Measurements from ENCODE around the gene PPP6R2. TPM values are rescaled to one million over a fixed set of nuclear protein-coding genes. Genes with fewer than 3 reads are reported as not detected.

The PPP6R2 gene
- total RNA-seq, 1 experiment from 2014 or later, result 42.6 TPM

- no peak overlapping the region for H3K18ac ChIP-seq (ENCODE audit: insufficient read length, low read depth, low read length)
- H3K79me1 ChIP-seq (ENCODE audit: insufficient read depth, low read depth, low read length, poor library complexity, severe bottlenecking), result no peaks in the 10 kb centered on the region
- no peak overlapping the region for H2BK20ac ChIP-seq (ENCODE audit: low read depth, low read length, poor library complexity, severe bottlenecking)
- no peak overlapping the region for H3K4me2 ChIP-seq (ENCODE audit: insufficient read depth, insufficient read length, low read length)
- H2BK120ac ChIP-seq (ENCODE audit: low read depth, low read length, poor library complexity, severe bottlenecking), result no peak overlapping the region
- no peak overlapping the region for H3K27ac ChIP-seq (ENCODE audit: insufficient read length, low read depth, low read length)
- H3K9me3 ChIP-seq (ENCODE audit: control insufficient read depth, low read depth, low read length), result no peaks in the 10 kb centered on the region
- no peak overlapping the region for H2AK5ac ChIP-seq (ENCODE audit: insufficient read length, low read length)
- no peaks in the 10 kb centered on the region for H3K9me3 Mint-ChIP-seq
- H4K91ac ChIP-seq (ENCODE audit: insufficient read length, low read depth, low read length), result no peak overlapping the region
- no peak for DNase-seq
- H3K27me3 Mint-ChIP-seq (ENCODE audit: low read depth), result peaks cover 4% of the 10 kb centered on the region
- no peaks in the 10 kb centered on the region; the same call in 1 of the 2 replicates for H3K4me1 ChIP-seq (ENCODE audit: insufficient read depth, low read length)
- H3K56ac ChIP-seq (ENCODE audit: insufficient read length, low read depth, low read length), result no peak overlapping the region
- no peaks in the 10 kb centered on the region; a peak in 1 of 7 replicates for H3K36me3 Mint-ChIP-seq (ENCODE audit: insufficient read depth in 1 of 3, low read depth in 3 of 3)
- peaks cover 18 to 21% of the 10 kb centered on the region in 2 experiments for H3K4me1 Mint-ChIP-seq
- H3K23me2 ChIP-seq (ENCODE audit: insufficient read length, low read depth, low read length, poor library complexity, severe bottlenecking), result peaks cover 5% of the 10 kb centered on the region
- no peaks in the 10 kb centered on the region for H4K20me1 ChIP-seq (ENCODE audit: control insufficient read depth, insufficient read depth, insufficient read length)
- no peak overlapping the region for H2AFZ ChIP-seq (ENCODE audit: low read length)
- H3K4me3 Mint-ChIP-seq, result peak overlapping the region in 1 of 2 experiments; percentile 44; a peak in 1 of 5 replicates
- H2BK12ac ChIP-seq (ENCODE audit: insufficient read length, low read depth, low read length), result no peak overlapping the region
- no peak overlapping the region for H4K5ac ChIP-seq (ENCODE audit: insufficient read length, low read depth, low read length)
- H4K8ac ChIP-seq (replicated peaks; ENCODE audit: insufficient read length, low read depth, low read length), result no peak overlapping the region
- no peak overlapping the region for H3K14ac ChIP-seq (ENCODE audit: insufficient read depth, low read length)
- H3K79me2 ChIP-seq (ENCODE audit: insufficient read depth, low read length), result no peaks in the 10 kb centered on the region
- H2BK5ac ChIP-seq (ENCODE audit: insufficient read length, low read length), result no peak overlapping the region
- H3K27me3 ChIP-seq (ENCODE audit: insufficient read depth, low read length), result no peaks in the 10 kb centered on the region
- no peak overlapping the region for H2BK15ac ChIP-seq (ENCODE audit: low read depth, low read length)
- no peak overlapping the region for H3K23ac ChIP-seq (ENCODE audit: insufficient read length, low read depth, low read length)
- H3K27ac Mint-ChIP-seq, result peak overlapping the region in 1 of 3 experiments; percentile 62; a peak in 1 of 7 replicates
- no peak overlapping the region for H3K9ac ChIP-seq (ENCODE audit: extremely low read depth, insufficient read length, low read length)
- no peak for TF ChIP-seq CTCF (conservative IDR thresholded peaks at IDR 0.05)
- no peak overlapping the region for H3K4ac ChIP-seq (ENCODE audit: low read depth, low read length)
- WGBS (ENCODE audit: extremely low coverage, insufficient read length, low lambda C conversion rate), result no CpG with 5 or more reads among the region's 21 CpGs
- no peak overlapping the region for H3T11ph ChIP-seq (ENCODE audit: low read length)
Measured at GRCh38 chr22:50310031-50310722, 33.0 kb upstream of the PPP6R2 start.

Measured in H9 (cell line).